Measurements from ENCODE around the gene PDILT. TPM values are rescaled to one million over a fixed set of nuclear protein-coding genes. Genes with fewer than 3 reads are reported as not detected.
"Not testable (repeated sequence)": the region's sequence is repeated elsewhere in the genome, so short reads cannot be mapped to it uniquely, and the experiment has no call there.

PDILT gene
- total RNA-seq, 4 donors from 2014 or later: not detected

- H3K27ac ChIP-seq: no peak overlapping the region
- no peaks in the 10 kb centered on the region for H3K9me3 ChIP-seq
- H3K4me3 ChIP-seq: no peak overlapping the region
- DNase-seq: no peak
- H3K36me3 ChIP-seq: no peaks in the 10 kb centered on the region
- no peaks in the 10 kb centered on the region for H3K4me1 ChIP-seq
- H3K27me3 ChIP-seq: no peaks in the 10 kb centered on the region
- TF ChIP-seq POLR2A (IDR thresholded peaks at IDR 0.05): no peak
- TF ChIP-seq CTCF (IDR thresholded peaks at IDR 0.05): no peak
Observed at GRCh38 chr16:20315764-20316163, 88.8 kb downstream of the PDILT start.

- Histone ChIP-seq H3K36me3 (no peaks in the 10 kb centered on the region), H3K27me3 (no peaks in the 10 kb centered on the region), H3K4me1 (no peaks in the 10 kb centered on the region), H3K27ac (no peak overlapping the region), H3K9me3 (no peaks in the 10 kb centered on the region), H3K4me3 (no peak overlapping the region)
- TF ChIP-seq CTCF (IDR thresholded peaks at IDR 0.05) (no peak), POLR2A (IDR thresholded peaks at IDR 0.05) (no peak)
- no peak for DNase-seq
Observed at GRCh38 chr16:20314575-20314974, 90.0 kb downstream of the PDILT start.

GRCh38 chr16:20313741-20314140 is 90.8 kb downstream of the PDILT start:
- Histone ChIP-seq H3K4me1 (no peaks in the 10 kb centered on the region), H3K9me3 (no peaks in the 10 kb centered on the region), H3K27me3 (no peaks in the 10 kb centered on the region), H3K4me3 (no peak overlapping the region), H3K36me3 (no peaks in the 10 kb centered on the region), H3K27ac (no peak overlapping the region)
- no peak for DNase-seq
- TF ChIP-seq POLR2A (IDR thresholded peaks at IDR 0.05) (no peak), CTCF (IDR thresholded peaks at IDR 0.05) (no peak)

- H3K4me1 ChIP-seq, H3K27me3 ChIP-seq, H3K27ac ChIP-seq, H3K4me3 ChIP-seq, DNase-seq, H3K36me3 ChIP-seq, H3K9me3 ChIP-seq: not testable (repeated sequence)
Observed at GRCh38 chr16:20312536-20313095, 91.9 kb downstream of the PDILT start.

GRCh38 chr16:20311548-20311947 is 93.0 kb downstream of the PDILT start:
- TF ChIP-seq CTCF (IDR thresholded peaks at IDR 0.05) (no peak), POLR2A (IDR thresholded peaks at IDR 0.05) (no peak)
- no peaks in the 10 kb centered on the region for H3K4me1 ChIP-seq
- no peak for DNase-seq
- no peak overlapping the region for H3K27ac ChIP-seq
- H3K9me3 ChIP-seq: no peaks in the 10 kb centered on the region
- H3K4me3 ChIP-seq: no peak overlapping the region
- no peaks in the 10 kb centered on the region for H3K36me3 ChIP-seq
- H3K27me3 ChIP-seq: no peaks in the 10 kb centered on the region

GRCh38 chr16:20310421-20311395 is 93.8 kb downstream of the PDILT start:
- TF ChIP-seq CTCF (IDR thresholded peaks at IDR 0.05): no peak
- TF ChIP-seq POLR2A (IDR thresholded peaks at IDR 0.05): no peak
- DNase-seq: no peak
- Histone ChIP-seq H3K36me3 (no peaks in the 10 kb centered on the region), H3K4me1 (no peaks in the 10 kb centered on the region), H3K9me3 (no peaks in the 10 kb centered on the region), H3K27ac (no peak overlapping the region), H3K4me3 (no peak overlapping the region), H3K27me3 (no peaks in the 10 kb centered on the region)

All from Peyer's patch (tissue), 4 donors.